WERI-Rb-1 (cell line): Measurements from ENCODE around the gene GPR158.

Experiments used
- DNase-seq: peaks from one replicate; pipeline ENCODE4 v3.0.0-alpha.2; 2020
- H3K27ac ChIP-seq: fragments of 250-450 bp; sonication (Bioruptor Pico); 2 replicates; pipeline ENCODE4 v1.5.1; 2020; ENCODE audit warnings: mild to moderate bottlenecking, moderate library complexity
- H3K27me3 ChIP-seq: fragments of 250-450 bp; sonication (Bioruptor Pico); 2 replicates; pipeline ENCODE4 v1.5.1; 2021; ENCODE audit warnings: mild to moderate bottlenecking, low read depth, moderate library complexity; ENCODE audit not compliant: insufficient read depth, severe bottlenecking
- H3K36me3 ChIP-seq: fragments of 250-450 bp; sonication (Bioruptor Pico); 2 replicates; pipeline ENCODE4 v1.5.1; 2020; ENCODE audit warnings: mild to moderate bottlenecking, moderate library complexity
- H3K4me3 ChIP-seq: 2 replicates; pipeline ENCODE4 v1.5.1; 2011; ENCODE audit warnings: low read depth, mild to moderate bottlenecking, control low read depth, low read length
- H3K9me3 ChIP-seq: fragments of 250-450 bp; sonication (Bioruptor Pico); 2 replicates; pipeline ENCODE4 v1.5.1; 2021; ENCODE audit warnings: mild to moderate bottlenecking, moderate library complexity; ENCODE audit not compliant: severe bottlenecking
- TF ChIP-seq, protein P1 (sequence below): IDR thresholded peaks from 2 replicates; pipeline ENCODE4 v1.5.1; 2011; ENCODE audit warnings: low read depth, mild to moderate bottlenecking, control low read depth, inconsistent platforms, low read length

Gene GPR158

DNA sequence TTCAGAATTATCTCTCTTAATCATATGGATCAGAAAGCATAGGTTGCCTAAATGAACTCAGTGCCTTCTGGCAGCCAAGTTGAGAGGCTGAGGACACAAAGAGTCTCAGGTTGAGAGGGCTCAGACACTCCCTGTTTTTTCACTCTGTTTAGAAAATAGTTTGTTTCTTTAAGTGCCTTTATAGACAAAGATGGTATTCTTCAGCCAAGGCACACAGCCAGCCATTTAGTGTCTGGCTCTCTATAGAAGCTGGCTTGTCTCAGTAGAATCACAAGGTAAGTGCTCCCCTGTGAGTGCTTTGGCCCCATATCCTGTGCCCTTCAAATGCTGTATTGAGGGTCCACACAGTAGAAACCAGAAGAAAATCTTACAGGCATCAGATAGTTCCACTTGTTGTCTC, 3.6 kb downstream of the GPR158 start:
- H3K27me3 ChIP-seq = peaks cover 14% of the 10 kb centered on the region

DNA sequence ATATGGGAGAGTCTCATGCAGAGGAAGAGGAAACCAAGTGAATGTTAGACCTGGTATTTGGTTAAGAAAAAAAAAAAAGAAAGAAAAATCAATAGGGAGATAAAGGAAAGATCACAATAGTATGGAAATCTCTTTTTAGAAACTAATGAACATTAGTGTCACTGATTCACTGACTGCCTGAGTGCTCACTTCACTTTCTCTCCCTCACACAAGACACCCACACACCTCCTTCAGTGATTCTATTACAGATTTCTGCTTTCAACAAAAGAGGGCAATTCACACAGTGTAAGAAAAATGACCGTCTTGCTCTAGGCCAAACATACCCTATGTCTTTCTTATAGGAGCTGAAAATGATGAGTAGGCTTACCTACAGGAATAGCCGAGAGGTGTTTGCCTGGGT, 6.0 kb downstream of the GPR158 start:
- TF ChIP-seq, protein P1, sequence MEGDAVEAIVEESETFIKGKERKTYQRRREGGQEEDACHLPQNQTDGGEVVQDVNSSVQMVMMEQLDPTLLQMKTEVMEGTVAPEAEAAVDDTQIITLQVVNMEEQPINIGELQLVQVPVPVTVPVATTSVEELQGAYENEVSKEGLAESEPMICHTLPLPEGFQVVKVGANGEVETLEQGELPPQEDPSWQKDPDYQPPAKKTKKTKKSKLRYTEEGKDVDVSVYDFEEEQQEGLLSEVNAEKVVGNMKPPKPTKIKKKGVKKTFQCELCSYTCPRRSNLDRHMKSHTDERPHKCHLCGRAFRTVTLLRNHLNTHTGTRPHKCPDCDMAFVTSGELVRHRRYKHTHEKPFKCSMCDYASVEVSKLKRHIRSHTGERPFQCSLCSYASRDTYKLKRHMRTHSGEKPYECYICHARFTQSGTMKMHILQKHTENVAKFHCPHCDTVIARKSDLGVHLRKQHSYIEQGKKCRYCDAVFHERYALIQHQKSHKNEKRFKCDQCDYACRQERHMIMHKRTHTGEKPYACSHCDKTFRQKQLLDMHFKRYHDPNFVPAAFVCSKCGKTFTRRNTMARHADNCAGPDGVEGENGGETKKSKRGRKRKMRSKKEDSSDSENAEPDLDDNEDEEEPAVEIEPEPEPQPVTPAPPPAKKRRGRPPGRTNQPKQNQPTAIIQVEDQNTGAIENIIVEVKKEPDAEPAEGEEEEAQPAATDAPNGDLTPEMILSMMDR = no peak
- no peak overlapping the region for H3K27ac ChIP-seq
- no peaks in the 10 kb centered on the region for H3K36me3 ChIP-seq
- H3K9me3 ChIP-seq = no peaks in the 10 kb centered on the region
- no peak overlapping the region for H3K4me3 ChIP-seq
- no peak for DNase-seq
- peaks cover 8% of the 10 kb centered on the region for H3K27me3 ChIP-seq

More for the DNA sequence above, 3.6 kb downstream of the GPR158 start:
- no peak overlapping the region for H3K27ac ChIP-seq
- TF ChIP-seq, protein P1 = no peak
- H3K9me3 ChIP-seq = no peaks in the 10 kb centered on the region
- no peak overlapping the region for H3K4me3 ChIP-seq
- no peak for DNase-seq
- no peaks in the 10 kb centered on the region for H3K36me3 ChIP-seq

DNA sequence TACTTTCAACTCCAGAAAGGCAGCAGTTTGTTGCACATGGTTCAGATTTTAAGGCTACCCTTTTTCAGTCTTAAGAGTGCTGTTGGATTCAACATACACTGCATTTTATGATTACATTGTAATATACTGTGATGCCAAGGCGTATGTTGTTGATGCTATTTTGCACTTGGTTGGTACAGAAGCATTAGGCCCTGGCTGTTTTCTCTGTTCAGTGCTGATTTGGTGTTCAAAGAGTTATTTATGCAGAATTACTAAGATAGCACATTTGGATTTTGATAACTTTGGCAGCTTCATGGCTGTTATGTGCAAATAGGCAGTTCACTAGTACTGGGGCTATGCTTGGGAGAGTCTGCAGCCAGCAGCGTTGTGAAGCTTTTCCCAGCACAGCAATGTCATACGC, 7.8 kb downstream of the GPR158 start:
- no peak overlapping the region for H3K27ac ChIP-seq
- no peaks in the 10 kb centered on the region for H3K36me3 ChIP-seq
- H3K9me3 ChIP-seq = no peaks in the 10 kb centered on the region
- no peak for DNase-seq
- TF ChIP-seq, protein P1 = no peak
- H3K4me3 ChIP-seq = no peak overlapping the region
- H3K27me3 ChIP-seq = no peaks in the 10 kb centered on the region

DNA sequence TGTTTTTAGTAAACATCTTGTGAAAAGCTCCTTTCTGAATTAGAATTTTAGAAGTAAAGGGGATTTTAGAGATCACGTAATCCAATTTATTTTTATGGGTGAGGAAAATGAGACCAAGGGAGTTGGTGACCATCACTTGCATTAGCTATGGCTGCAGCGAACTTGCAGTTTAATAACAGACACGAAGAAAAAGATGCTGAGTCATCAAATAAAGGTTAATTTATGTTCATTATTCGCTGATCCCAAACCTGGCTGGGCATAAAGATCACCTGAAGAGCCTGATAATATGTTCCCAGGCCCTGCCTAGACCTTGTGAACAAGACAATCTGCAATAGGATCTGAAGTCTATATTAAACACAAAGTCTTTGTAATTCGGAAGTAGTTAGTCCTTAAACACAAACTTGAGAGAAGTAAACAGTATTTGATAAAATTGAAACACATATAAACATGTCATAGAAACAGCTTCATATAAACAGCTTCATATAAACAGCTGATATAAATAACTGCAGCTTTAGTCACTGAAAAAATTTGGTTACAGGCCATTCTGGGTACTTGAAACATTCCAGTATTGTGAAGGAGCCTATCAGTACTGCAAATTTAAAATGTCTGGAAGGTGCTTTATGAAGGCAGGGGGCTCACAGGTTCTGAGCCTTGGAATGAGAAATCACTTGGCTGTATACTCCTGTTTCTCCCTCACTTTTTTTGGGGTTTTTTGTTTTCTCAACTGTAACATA, 16.5 kb downstream of the GPR158 start:
- Histone ChIP-seq H3K27me3 (no peaks in the 10 kb centered on the region), H3K4me3 (no peak overlapping the region), H3K27ac (no peak overlapping the region), H3K36me3 (no peaks in the 10 kb centered on the region), H3K9me3 (no peaks in the 10 kb centered on the region)
- TF ChIP-seq, protein P1 = no peak
- DNase-seq = no peak

DNA sequence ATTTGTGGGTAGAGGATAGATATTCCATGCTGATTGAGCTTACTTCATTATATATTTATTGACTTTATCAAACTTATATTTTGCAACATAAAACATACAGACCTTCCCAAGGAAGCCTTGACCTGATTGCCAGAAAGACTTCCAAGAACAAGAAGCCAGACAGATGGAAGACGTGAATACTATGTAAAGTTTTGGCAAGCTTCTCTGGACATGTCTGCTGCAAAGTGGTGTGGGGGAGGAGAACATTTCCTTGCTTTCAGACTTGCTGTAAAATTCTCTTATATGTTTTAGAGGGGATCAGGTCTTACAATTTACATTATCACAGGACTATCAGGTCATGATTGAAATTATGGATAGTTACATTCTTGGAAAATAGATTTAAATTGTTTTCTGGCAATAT, 23.4 kb downstream of the GPR158 start:
- Histone ChIP-seq H3K27ac (no peak overlapping the region), H3K27me3 (no peaks in the 10 kb centered on the region), H3K9me3 (no peaks in the 10 kb centered on the region), H3K4me3 (no peak overlapping the region), H3K36me3 (no peaks in the 10 kb centered on the region)
- no peak for DNase-seq
- TF ChIP-seq, protein P1 = no peak
